B cell (primary cell): ENCODE results near the gene ZDHHC17. TPM values are rescaled to one million over a fixed set of nuclear protein-coding genes. Genes with fewer than 3 reads are reported as not detected.

Source experiments
- ATAC-seq: fragments of 200-7000 bp; cut with Tn5 transposase; one replicate; pipeline ENCODE4 v1.10.0; 2021; ENCODE audit warnings: low read depth, mild to moderate bottlenecking, moderate number of reproducible peaks, moderate library complexity
- CTCF ChIA-PET: fragments of 350-600 bp; sonication (Branson Sonifier 250); formaldehyde crosslinking; loops from one replicate; lab custom pipeline; 2021; ENCODE audit warnings: antibody characterized with exemption, inconsistent platforms; lab: Charles Lee
- POLR2A ChIA-PET: fragments of 350-600 bp; sonication (Branson Sonifier 250); formaldehyde crosslinking; loops from one replicate; lab custom pipeline; 2021; ENCODE audit warnings: antibody characterized with exemption; lab: Charles Lee
- DNase-seq: peaks from one replicate; pipeline ENCODE4 v3.0.0; 2013
- H2AFZ ChIP-seq: 2 replicates; pipeline ENCODE4 v1.6.1; 2012; ENCODE audit warnings: mild to moderate bottlenecking, low read depth, low read length; ENCODE audit not compliant: insufficient read depth, poor library complexity, severe bottlenecking
- H3K27ac ChIP-seq, 2 donors: 1 replicate in 1 of 2; 2 replicates in 1 of 2; pipeline ENCODE4 v1.5.1; 2012 to 2013; ENCODE audit warnings: low read length in 2 of 2, mild to moderate bottlenecking in 2 of 2, moderate library complexity in 1 of 2
- H3K27me3 ChIP-seq, 4 experiments: fragments of 200-600 bp in 1 of 4; sonication (generic) in 1 of 4; replicated peaks in 1 of 4; 1 replicate in 2 of 4; 2 replicates in 2 of 4; pipeline versions ENCODE4 v1.6.1 to v1.7.0; 2013 to 2016; ENCODE audit warnings: low read length in 3 of 4, mild to moderate bottlenecking in 2 of 4, mixed read lengths in 1 of 4, moderate library complexity in 1 of 4; ENCODE audit not compliant: insufficient read depth in 4 of 4, control insufficient read depth in 3 of 4; ENCODE audit errors: control extremely low read depth in 1 of 4
- H3K36me3 ChIP-seq, 2 experiments: replicated peaks in 1 of 2; 1 replicate in 1 of 2; 2 replicates in 1 of 2; pipeline versions ENCODE4 v1.6.1 to v1.7.1; 2013; ENCODE audit warnings: low read length in 1 of 2; ENCODE audit not compliant: insufficient read depth in 2 of 2, control insufficient read depth in 1 of 2; ENCODE audit errors: control extremely low read depth in 1 of 2, extremely low read depth in 1 of 2
- H3K4me1 ChIP-seq, 2 donors: fragments of 200-600 bp in 1 of 2; sonication (generic) in 1 of 2; 1 replicate in 1 of 2; 2 replicates in 1 of 2; pipeline versions ENCODE4 v1.5.1 to v1.6.1; 2013 to 2017; ENCODE audit warnings: low read length in 2 of 2; ENCODE audit not compliant: control insufficient read depth in 2 of 2, insufficient read depth in 2 of 2
- H3K4me2 ChIP-seq: replicated peaks from 2 replicates; pipeline ENCODE3; 2012; ENCODE audit warnings: mild to moderate bottlenecking, low read depth, low read length; ENCODE audit not compliant: poor library complexity, severe bottlenecking
- H3K4me3 ChIP-seq, 5 experiments: fragments of 200-600 bp in 1 of 5; sonication (generic) in 1 of 5; 1 replicate in 3 of 5; 2 replicates in 2 of 5; pipeline versions ENCODE4 v1.5.1 to v1.7.0; 2011 to 2016; ENCODE audit warnings: low read length in 4 of 5, mild to moderate bottlenecking in 4 of 5, low read depth in 2 of 5, control low read depth in 1 of 5, moderate library complexity in 1 of 5; ENCODE audit not compliant: insufficient read depth in 1 of 5; ENCODE audit errors: control extremely low read depth in 1 of 5, extremely low read depth in 1 of 5
- H3K79me2 ChIP-seq: fragments of 200-600 bp; sonication (generic); one replicate; pipeline ENCODE4 v1.6.0; 2016; ENCODE audit warnings: low read length; ENCODE audit not compliant: control insufficient read depth, insufficient read depth
- H3K9ac ChIP-seq: fragments of 200-600 bp; sonication (generic); 2 replicates; pipeline ENCODE4 v1.6.1; 2017; ENCODE audit warnings: mild to moderate bottlenecking, low read length, moderate library complexity
- H3K9me3 ChIP-seq, 3 donors: one replicate each; pipeline versions ENCODE4 v1.6.1 to v1.7.1; 2013; ENCODE audit warnings: low read length in 2 of 3; ENCODE audit not compliant: control insufficient read depth in 2 of 3, insufficient read depth in 1 of 3; ENCODE audit errors: control extremely low read depth in 1 of 3
- H4K20me1 ChIP-seq: 2 replicates; pipeline ENCODE4 v1.6.0; 2012; ENCODE audit warnings: mild to moderate bottlenecking, low read length; ENCODE audit not compliant: insufficient read depth, control insufficient read depth, poor library complexity, severe bottlenecking
- H3K27ac Mint-ChIP-seq: one replicate; pipeline ENCODE4 v1.8.0; 2021; ENCODE audit warnings: mixed read lengths
- H3K27me3 Mint-ChIP-seq: one replicate; pipeline ENCODE4 v1.8.0; 2021; ENCODE audit warnings: mixed read lengths
- H3K4me1 Mint-ChIP-seq: one replicate; pipeline ENCODE4 v1.8.0; 2021; ENCODE audit warnings: mixed read lengths
- H3K4me3 Mint-ChIP-seq: one replicate; pipeline ENCODE4 v1.8.0; 2021; ENCODE audit warnings: mixed read lengths
- H3K9me3 Mint-ChIP-seq: one replicate; pipeline ENCODE4 v1.8.0; 2022; ENCODE audit warnings: mixed read lengths; ENCODE audit not compliant: insufficient read depth
- EZH2 ChIP-seq: IDR thresholded peaks from 2 replicates; pipeline ENCODE4 v1.6.1; 2012; ENCODE audit warnings: borderline replicate concordance, low read depth, mild to moderate bottlenecking, moderate library complexity, low read length; ENCODE audit not compliant: insufficient read depth, poor library complexity, severe bottlenecking
- WGBS: methylation state at CpG from one replicate; pipeline ENCODE4 v1.1.5; 2013; ENCODE audit warnings: missing lambda C conversion rate; ENCODE audit not compliant: insufficient coverage; 5-methylcytosine and 5-hydroxymethylcytosine counted together
- intact Hi-C: fragments of 100-400 bp; cut with micrococcal nuclease; formaldehyde crosslinking; loops from one replicate; pipeline ENCODE4 v1.10.0; 2022
- polyA plus RNA-seq: library from polyadenylated mRNA; depleted of rRNA; stranded (reverse); fragments of >200 nt; gene quantifications from 2 replicates; pipeline ENCODE4 v1.2.3, GENCODE V29; 2012
- total RNA-seq, 2 donors: library from RNA; stranded (reverse); fragments of 120-200 nt in 1 of 2; gene quantifications; 1 replicate in 1 of 2; 2 replicates in 1 of 2; pipeline versions ENCODE4 v1.2.3 to v1.2.4, GENCODE V29; 2013 to 2022
- TF ChIP-seq, protein P1 (sequence below): fragments of 200-600 bp; IDR thresholded peaks from one replicate; pipeline ENCODE4 v1.8.0; 2022; ENCODE audit warnings: antibody characterized with exemption, mild to moderate bottlenecking

The ZDHHC17 gene
- total and polyA plus RNA-seq, 2 donors (not counting 1 experiment from before 2014, with no cell fraction given): 26.1 to 75.0 TPM

DNA sequence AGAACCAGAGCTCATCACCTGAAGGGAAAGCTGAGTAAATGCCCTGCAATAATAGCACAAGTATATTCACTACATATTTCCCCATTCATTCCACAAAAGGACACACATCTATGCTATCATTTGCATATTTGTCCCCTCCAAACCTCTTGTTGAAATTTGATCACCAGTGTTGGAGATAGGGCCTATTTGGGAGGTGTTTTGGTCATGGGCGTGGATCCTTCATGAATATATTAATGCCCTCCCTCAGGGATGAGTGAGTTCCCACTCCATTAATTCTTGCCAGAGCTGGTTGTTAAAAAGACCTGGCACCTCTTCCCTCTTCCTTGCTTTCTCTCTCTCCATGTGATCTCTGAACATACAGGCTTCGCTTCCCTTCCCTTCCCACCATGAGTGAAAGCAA lies 18.6 kb upstream of the ZDHHC17 start:
- H3K27ac Mint-ChIP-seq: no peak overlapping the region
- intact Hi-C loops: no loop called here
- ATAC-seq: no peak

DNA sequence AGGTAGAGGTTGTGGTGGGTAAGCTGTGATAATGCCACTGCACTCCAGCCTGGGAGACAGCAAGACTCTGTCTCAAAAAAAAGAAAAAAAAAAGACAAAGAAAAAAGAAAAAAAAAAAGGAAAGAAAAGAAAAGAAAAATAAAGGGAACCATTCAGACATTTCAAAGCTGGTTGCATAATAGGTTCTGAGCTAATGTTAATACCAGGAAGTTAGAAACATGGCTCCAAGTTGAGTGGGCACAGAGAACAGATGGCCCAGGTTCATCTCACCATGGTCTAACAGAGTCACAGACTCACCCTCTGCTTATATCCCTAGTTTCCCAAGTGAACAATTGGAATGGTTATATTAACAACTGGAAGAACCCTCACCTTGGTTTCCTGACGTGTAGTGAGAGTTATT lies 17.4 kb upstream of the ZDHHC17 start:
- Mint-ChIP-seq H3K27ac (no peak overlapping the region), H3K4me3 (no peak overlapping the region), H3K9me3 (no peaks in the 10 kb centered on the region), H3K27me3 (peaks cover 29% of the 10 kb centered on the region), H3K4me1 (no peaks in the 10 kb centered on the region)
- intact Hi-C loops: no loop called here
- TF ChIP-seq, protein P1, sequence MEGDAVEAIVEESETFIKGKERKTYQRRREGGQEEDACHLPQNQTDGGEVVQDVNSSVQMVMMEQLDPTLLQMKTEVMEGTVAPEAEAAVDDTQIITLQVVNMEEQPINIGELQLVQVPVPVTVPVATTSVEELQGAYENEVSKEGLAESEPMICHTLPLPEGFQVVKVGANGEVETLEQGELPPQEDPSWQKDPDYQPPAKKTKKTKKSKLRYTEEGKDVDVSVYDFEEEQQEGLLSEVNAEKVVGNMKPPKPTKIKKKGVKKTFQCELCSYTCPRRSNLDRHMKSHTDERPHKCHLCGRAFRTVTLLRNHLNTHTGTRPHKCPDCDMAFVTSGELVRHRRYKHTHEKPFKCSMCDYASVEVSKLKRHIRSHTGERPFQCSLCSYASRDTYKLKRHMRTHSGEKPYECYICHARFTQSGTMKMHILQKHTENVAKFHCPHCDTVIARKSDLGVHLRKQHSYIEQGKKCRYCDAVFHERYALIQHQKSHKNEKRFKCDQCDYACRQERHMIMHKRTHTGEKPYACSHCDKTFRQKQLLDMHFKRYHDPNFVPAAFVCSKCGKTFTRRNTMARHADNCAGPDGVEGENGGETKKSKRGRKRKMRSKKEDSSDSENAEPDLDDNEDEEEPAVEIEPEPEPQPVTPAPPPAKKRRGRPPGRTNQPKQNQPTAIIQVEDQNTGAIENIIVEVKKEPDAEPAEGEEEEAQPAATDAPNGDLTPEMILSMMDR: no peak
- no peak for TF ChIP-seq EZH2
- H3K27me3 ChIP-seq: no peaks in the 10 kb centered on the region
- no peaks in the 10 kb centered on the region for H3K36me3 ChIP-seq
- H4K20me1 ChIP-seq: no peaks in the 10 kb centered on the region
- ATAC-seq (no peak), DNase-seq (no peak)
- no peak overlapping the region for H3K27ac ChIP-seq
- POLR2A ChIA-PET: no interaction called here
- CTCF ChIA-PET: no interaction called here
- H2AFZ ChIP-seq: no peak overlapping the region
- H3K4me2 ChIP-seq: no peak overlapping the region
- H3K4me1 ChIP-seq: no peaks in the 10 kb centered on the region
- no peak overlapping the region for H3K9ac ChIP-seq
- H3K9me3 ChIP-seq: peaks cover 0 to 1% (median 0%) of the 10 kb centered on the region in 3 donors
- H3K4me3 ChIP-seq: no peak overlapping the region
- no peaks in the 10 kb centered on the region for H3K79me2 ChIP-seq
- no CpG with 5 or more reads among the region's 1 CpG for WGBS

More for the DNA sequence above, 18.6 kb upstream of the ZDHHC17 start:
- TF ChIP-seq EZH2: no peak
- TF ChIP-seq, protein P1: no peak
- Histone ChIP-seq H3K79me2 (no peaks in the 10 kb centered on the region), H3K9ac (no peak overlapping the region), H3K4me2 (no peak overlapping the region), H2AFZ (no peak overlapping the region), H3K27me3 (no peaks in the 10 kb centered on the region), H3K4me3 (no peak overlapping the region), H4K20me1 (no peaks in the 10 kb centered on the region), H3K9me3 (peaks cover 0 to 1% (median 0%) of the 10 kb centered on the region in 3 donors), H3K4me1 (no peaks in the 10 kb centered on the region), H3K27ac (no peak overlapping the region), H3K36me3 (no peaks in the 10 kb centered on the region)
- no peak for DNase-seq
- POLR2A ChIA-PET: no interaction called here
- peaks cover 30% of the 10 kb centered on the region for H3K27me3 Mint-ChIP-seq
- no peaks in the 10 kb centered on the region for H3K4me1 Mint-ChIP-seq
- CTCF ChIA-PET: no interaction called here
- no peak overlapping the region for H3K4me3 Mint-ChIP-seq
- WGBS: 86% methylated on average over 1 of the region's 2 CpGs
- no peaks in the 10 kb centered on the region for H3K9me3 Mint-ChIP-seq
